Activated CD4-positive, alpha-beta T cell treated with anti-CD3 and anti-CD28 coated beads, Interleukin-2, Interleukin-4, amounts not matched to agents 100 ng/mL and 50 ng/mL, durations not matched to agents 16 hours and 8 hours (primary cell): ENCODE results near the gene STX1B.
"Not testable (repeated sequence)": the region's sequence is repeated elsewhere in the genome, so short reads cannot be mapped to it uniquely, and the experiment has no call there.

Experiments
- DNase-seq: peaks from one replicate; pipeline ENCODE4 v3.0.0-alpha.2; 2020; ENCODE audit warnings: low spot score

The STX1B gene

GRCh38 chr16:31010585-31011325, at the start of gene STX1B:
Gene STX1B (minus strand): TSS chr16:31010638. CDS start chr16:31010396, 242 bp downstream.
- DNase-seq, result no peak

GRCh38 chr16:31055613-31056012, 45.2 kb upstream of the STX1B start:
- no peak for DNase-seq

- DNase-seq, result no peak
Measured at GRCh38 chr16:31052114-31052513, 41.7 kb upstream of the STX1B start.

DNA sequence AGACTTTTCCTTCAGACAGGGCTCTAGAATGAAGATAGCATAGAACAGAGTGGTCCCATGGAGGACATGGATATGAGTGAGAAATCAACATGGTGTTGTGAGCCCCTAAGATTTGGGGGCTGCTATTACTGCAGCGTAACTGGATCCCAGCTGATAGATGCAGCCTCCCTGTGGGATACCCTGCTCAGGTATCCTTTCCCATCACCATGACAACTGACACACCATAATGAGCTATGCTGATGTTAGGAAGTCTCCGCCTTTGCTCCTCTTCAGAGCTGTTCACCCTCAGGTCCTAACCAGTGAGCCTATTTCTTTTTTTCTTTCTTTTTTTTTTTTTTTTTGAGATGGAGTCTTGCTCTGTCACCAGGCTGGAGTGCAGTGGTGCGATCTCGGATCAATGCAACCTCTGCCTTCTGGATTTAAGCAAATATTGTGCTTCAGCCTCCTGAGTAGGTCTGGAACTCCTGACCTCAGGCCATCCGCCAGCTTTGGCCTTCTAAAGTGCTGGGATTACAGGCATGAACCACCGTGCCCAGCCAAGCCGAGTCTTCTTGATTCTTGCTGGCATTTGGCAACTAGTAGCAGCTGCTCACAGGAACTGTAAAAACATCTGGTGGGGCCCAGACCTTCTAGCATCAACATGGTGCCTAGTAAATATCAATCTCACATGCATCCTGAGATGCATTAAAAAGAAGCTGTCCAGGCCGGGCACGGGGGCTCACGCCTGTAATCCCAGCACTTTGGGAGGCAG, 40.0 kb upstream of the STX1B start:
- no peak for DNase-seq

GRCh38 chr16:31043898-31044481, 33.6 kb upstream of the STX1B start:
- no peak for DNase-seq

- DNase-seq, result no peak
Measured at GRCh38 chr16:31043352-31043751, 32.9 kb upstream of the STX1B start.

- DNase-seq, result no peak
Measured at GRCh38 chr16:31042866-31043265, 32.4 kb upstream of the STX1B start.

- DNase-seq, result no peak
Measured at GRCh38 chr16:31038993-31039392, 28.6 kb upstream of the STX1B start.

DNA sequence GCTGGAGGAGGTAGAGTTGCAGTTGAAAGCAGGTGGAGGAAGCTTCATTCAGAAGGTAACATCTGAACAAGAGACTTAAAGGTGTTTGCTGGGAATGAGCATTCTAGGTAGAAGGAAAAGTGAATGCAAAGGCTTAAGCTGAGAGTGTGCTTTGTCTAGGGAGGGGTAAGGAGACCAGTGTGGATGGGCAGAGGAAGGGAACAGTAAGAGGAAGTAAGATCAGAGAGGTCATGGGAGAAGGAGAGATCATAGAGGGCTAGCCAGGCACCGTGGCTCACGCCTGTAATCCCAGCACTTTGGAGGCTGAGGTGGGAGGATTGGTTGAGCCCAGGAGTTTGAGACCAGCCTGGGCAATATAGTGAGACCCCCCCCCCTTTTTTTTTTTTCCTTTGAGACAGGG, 26.3 kb upstream of the STX1B start:
- no peak for DNase-seq

DNA sequence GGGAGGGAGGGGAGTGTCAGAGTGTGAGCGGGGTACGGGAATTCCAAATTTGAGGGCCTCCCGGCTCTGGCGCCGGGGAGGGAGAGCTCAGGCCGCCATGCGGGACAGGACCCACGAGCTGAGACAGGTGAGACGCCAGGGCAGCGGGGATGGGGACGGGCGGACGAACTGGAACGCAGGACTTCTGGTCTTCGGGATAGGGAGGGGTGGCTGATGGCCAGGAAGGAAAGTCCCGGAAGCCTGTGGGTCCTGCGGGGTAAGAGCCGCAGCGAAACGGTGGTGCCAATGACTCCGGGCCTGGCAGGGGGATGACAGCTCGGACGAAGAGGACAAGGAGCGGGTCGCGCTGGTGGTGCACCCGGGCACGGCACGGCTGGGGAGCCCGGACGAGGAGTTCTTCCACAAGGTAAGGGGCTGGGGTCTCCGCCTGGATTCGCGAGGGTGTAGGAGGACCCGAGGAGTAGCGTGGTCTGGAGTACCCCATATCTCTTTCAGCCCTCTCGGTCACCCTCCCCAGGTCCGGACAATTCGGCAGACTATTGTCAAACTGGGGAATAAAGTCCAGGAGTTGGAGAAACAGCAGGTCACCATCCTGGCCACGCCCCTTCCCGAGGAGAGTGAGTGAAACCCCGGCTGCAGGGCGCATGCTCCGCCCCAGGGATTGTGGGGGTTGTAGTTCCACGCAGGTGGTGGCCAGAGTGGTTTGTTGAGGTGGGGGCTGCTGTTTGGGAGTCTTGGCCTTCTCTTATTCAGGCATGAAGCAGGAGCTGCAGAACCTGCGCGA, 23.5 kb upstream of the STX1B start:
- peak; percentile 88 for DNase-seq

GRCh38 chr16:31032736-31033708, 22.6 kb upstream of the STX1B start, which contains the start of gene STX4:
Gene STX4 (plus strand): TSS chr16:31033558. CDS start chr16:31033806, 248 bp downstream.
- peak; percentile 98 for DNase-seq

- DNase-seq, result no peak
Measured at GRCh38 chr16:31031276-31031675, 20.8 kb upstream of the STX1B start.

GRCh38 chr16:31029272-31029671, 18.8 kb upstream of the STX1B start:
- DNase-seq, result no peak

DNA sequence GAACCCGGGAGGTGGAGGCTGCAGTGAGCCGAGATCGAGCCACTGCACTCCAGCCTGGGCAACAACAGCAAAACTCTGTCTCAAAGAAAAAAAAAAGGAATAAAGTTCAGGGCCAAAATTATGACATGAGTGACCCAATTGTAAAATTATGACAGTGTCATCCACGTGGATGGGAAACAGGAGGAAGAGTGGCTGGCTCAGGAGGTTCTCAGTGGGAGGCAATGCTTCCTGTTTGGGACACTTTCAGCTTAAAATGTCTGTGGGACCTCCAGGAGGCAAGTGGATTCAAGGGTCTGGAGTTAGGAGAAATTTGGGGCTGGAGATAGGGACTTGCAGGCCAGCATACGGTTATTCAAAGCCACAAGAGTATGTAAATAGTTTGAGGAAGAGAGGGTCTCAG, 14.9 kb upstream of the STX1B start:
- no peak for DNase-seq

DNA sequence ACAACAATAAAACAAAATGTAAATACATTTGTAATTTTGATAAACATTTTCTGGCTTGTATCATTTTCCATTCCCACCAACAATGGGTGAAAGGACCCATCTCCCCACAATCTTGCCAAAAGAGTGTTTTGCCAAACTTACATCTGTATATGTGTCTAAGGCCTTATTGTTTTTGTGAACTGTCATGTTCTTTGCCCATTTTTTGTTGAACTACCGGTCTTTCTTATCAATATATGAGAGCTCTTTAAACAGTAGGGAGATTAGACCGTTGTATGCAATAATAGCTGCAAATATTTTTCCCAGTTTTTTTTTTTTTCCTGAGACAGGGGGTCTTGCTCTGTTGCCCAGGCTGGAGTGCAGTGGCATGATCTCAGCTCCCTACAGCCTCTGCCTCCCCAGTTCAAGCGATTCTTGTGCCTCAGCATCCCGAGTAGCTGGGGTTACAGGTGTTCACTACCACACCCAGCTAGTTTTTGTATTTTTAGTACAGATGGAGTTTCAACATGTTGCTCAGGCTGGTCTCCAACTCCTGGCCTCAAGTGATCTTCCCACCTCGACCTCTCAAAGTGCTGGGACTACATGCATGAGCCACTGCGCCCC, 13.3 kb upstream of the STX1B start:
- DNase-seq, result no peak

GRCh38 chr16:31023252-31023602, 12.8 kb upstream of the STX1B start:
- no peak for DNase-seq

DNA sequence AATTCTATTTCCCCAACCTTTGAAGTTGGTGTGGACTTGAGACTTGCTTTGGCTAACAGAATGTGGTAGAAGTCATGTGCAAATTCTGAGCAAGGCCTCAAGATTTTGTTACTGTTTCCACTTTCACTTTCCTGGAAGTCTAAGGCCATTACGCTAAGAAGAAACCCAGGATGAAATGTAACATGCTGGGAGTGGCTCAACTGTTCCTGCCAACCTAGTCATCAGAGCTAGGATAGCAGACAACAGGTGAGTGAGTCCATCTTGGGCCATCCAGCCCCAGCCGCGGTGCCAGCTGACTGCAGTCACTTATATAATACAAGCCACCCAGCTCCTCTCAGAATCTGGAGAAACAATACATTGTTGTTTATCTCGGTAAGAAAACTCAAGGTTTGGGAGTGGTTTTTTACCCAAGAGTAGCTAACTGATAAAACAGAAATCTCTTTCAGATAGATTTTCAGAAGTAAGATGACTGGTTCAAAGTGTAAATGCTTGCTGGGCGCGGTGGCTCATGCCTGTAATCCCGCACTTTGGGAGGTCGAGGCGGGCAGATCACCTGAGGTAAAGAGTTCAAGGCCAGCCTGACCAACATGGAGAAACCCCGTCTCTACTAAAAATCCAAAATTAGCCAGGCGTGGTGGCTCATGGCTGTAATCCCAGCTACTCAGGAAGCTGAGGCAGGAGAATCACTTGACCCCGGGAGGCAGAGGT, 12.3 kb upstream of the STX1B start:
- DNase-seq, result no peak

DNA sequence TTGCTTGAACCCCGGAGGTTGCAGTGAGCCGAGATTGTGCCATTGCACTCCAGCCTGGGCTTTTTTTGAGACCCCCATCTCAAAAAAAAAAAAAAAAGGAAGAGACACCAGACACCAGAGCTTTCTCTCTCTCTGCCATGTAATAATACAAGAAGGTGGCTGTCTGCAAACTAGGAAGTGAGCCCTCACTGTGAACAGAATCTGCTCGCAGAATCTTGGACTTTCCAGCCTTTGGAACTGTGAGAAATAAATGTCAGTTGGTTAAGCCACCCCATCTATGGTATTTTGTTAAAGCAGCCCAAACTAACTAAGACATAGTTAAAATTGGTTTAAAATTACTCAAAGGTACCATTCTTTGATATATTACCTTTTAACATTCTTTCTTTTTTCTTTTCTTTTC, 10.1 kb upstream of the STX1B start:
- DNase-seq, result no peak

GRCh38 chr16:31017756-31018155, 7.3 kb upstream of the STX1B start:
- not testable (repeated sequence) for DNase-seq

DNA sequence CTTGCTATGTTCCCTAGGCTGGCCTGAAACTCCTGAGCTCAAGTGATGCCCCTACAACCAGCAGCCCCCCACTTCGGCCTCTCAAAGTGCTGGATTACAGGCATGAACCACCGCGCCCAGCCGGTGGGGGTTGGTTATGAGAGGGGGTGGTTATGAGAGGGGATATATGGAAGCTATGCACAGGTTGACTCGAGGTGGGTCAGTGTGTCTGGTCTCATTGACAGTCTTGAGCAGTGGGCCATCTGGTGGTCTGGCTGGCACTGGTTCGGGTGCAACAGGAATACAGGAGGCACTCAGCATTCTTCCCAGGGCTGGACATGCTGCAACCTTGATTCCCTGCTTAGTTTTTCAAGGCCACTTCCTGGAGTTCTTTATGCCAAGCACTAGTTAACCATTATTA, 5.6 kb upstream of the STX1B start:
- no peak for DNase-seq
